Measurements from ENCODE around the gene FAM120C.

- no peak for TF ChIP-seq CTCF (IDR thresholded peaks at IDR 0.05; ENCODE audit: low read length)
- TF ChIP-seq EZH2phosphoT487 (IDR thresholded peaks at IDR 0.05; ENCODE audit: low read length): no peak
- no peak for TF ChIP-seq EZH2 (optimal IDR thresholded peaks at IDR 0.05; ENCODE audit: low read depth, low read length)
Measured at GRCh38 chrX:54044877-54045338, 138.1 kb downstream of the FAM120C start.

Measured in MM.1S (cell line).